Measurements from ENCODE around the gene IFTAP. TPM values are rescaled to one million over a fixed set of nuclear protein-coding genes. Genes with fewer than 3 reads are reported as not detected.

Gene IFTAP
- total and polyA plus RNA-seq, 2 of the 13 experiments (the other 11 are each of a cell fraction or from before 2014, with no cell fraction given): 11.3 to 29.4 TPM

DNA sequence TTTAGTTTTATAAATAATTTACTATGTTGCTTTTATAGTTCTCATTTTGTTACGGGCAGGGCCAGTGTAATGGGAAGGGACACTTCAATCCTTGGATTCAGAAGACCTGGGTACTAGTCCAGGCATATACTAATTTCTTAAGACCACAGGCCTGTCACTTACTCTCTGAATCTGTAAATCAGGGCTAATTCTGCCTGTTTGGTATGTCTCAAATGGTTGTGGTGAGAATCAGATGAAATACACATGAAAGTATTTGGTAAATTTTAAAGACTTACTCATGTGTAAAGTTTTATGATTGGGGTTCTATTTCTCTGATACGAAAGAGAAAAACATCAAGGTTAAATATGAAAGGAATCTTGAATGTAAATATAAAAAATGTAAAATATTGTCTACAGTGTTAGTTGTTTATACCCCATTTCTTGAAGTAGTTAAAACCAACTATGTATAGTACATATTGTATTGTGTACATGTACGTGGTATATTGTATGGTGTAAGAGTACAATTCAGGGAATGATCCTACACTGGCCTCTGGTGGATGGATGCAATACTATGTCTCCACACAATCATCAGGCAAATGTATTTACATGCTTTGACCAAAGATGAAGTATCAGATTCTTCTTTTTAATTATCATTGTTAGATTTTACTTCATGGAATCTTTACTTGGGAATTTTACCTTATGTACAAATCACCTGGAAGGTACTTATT, 28.3 kb downstream of the IFTAP start (continued):
- no peak for TF ChIP-seq ZNF451 (CRISPR knock-in tag; IDR thresholded peaks at IDR 0.05)
- TF ChIP-seq, protein P1, sequence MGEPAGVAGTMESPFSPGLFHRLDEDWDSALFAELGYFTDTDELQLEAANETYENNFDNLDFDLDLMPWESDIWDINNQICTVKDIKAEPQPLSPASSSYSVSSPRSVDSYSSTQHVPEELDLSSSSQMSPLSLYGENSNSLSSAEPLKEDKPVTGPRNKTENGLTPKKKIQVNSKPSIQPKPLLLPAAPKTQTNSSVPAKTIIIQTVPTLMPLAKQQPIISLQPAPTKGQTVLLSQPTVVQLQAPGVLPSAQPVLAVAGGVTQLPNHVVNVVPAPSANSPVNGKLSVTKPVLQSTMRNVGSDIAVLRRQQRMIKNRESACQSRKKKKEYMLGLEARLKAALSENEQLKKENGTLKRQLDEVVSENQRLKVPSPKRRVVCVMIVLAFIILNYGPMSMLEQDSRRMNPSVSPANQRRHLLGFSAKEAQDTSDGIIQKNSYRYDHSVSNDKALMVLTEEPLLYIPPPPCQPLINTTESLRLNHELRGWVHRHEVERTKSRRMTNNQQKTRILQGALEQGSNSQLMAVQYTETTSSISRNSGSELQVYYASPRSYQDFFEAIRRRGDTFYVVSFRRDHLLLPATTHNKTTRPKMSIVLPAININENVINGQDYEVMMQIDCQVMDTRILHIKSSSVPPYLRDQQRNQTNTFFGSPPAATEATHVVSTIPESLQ (CRISPR knock-in tag; conservative IDR thresholded peaks at IDR 0.05): no peak
- no peak for TF ChIP-seq ZNF788 (CRISPR knock-in tag; IDR thresholded peaks at IDR 0.05; ENCODE audit: borderline replicate concordance)
- no peak for TF ChIP-seq HCFC1 (IDR thresholded peaks at IDR 0.05; ENCODE audit: low read depth, low read length)
- no peak for TF ChIP-seq KAT8 (CRISPR knock-in tag; IDR thresholded peaks at IDR 0.05)
- TF ChIP-seq, protein P2, sequence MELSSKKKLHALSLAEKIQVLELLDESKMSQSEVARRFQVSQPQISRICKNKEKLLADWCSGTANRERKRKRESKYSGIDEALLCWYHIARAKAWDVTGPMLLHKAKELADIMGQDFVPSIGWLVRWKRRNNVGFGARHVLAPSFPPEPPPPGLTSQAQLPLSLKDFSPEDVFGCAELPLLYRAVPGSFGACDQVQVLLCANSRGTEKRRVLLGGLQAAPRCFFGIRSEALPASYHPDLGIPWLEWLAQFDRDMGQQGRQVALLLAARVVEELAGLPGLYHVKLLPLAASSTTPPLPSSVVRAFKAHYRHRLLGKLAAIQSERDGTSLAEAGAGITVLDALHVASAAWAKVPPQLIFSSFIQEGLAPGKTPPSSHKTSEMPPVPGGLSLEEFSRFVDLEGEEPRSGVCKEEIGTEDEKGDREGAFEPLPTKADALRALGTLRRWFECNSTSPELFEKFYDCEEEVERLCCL (CRISPR knock-in tag; IDR thresholded peaks at IDR 0.05; ENCODE audit: borderline replicate concordance): no peak
- no peak for TF ChIP-seq SIN3B (IDR thresholded peaks at IDR 0.05; ENCODE audit: low read length)
- no peak for TF ChIP-seq ZBTB21 (CRISPR knock-in tag; IDR thresholded peaks at IDR 0.05)
- peak; percentile 27; the same call in 1 of the 2 replicates for TF ChIP-seq RAD21 (CRISPR knock-in tag; IDR thresholded peaks at IDR 0.05)
- no peak for TF ChIP-seq MAZ (IDR thresholded peaks at IDR 0.05; ENCODE audit: borderline replicate concordance, low read depth, low read length)
- TF ChIP-seq MAZ (CRISPR knock-in tag; IDR thresholded peaks at IDR 0.05; ENCODE audit: low read depth): no peak
- TF ChIP-seq ZNF7 (CRISPR knock-in tag; IDR thresholded peaks at IDR 0.05): no peak
- TF ChIP-seq, protein P3, sequence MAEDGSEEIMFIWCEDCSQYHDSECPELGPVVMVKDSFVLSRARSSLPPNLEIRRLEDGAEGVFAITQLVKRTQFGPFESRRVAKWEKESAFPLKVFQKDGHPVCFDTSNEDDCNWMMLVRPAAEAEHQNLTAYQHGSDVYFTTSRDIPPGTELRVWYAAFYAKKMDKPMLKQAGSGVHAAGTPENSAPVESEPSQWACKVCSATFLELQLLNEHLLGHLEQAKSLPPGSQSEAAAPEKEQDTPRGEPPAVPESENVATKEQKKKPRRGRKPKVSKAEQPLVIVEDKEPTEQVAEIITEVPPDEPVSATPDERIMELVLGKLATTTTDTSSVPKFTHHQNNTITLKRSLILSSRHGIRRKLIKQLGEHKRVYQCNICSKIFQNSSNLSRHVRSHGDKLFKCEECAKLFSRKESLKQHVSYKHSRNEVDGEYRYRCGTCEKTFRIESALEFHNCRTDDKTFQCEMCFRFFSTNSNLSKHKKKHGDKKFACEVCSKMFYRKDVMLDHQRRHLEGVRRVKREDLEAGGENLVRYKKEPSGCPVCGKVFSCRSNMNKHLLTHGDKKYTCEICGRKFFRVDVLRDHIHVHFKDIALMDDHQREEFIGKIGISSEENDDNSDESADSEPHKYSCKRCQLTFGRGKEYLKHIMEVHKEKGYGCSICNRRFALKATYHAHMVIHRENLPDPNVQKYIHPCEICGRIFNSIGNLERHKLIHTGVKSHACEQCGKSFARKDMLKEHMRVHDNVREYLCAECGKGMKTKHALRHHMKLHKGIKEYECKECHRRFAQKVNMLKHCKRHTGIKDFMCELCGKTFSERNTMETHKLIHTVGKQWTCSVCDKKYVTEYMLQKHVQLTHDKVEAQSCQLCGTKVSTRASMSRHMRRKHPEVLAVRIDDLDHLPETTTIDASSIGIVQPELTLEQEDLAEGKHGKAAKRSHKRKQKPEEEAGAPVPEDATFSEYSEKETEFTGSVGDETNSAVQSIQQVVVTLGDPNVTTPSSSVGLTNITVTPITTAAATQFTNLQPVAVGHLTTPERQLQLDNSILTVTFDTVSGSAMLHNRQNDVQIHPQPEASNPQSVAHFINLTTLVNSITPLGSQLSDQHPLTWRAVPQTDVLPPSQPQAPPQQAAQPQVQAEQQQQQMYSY (CRISPR knock-in tag; IDR thresholded peaks at IDR 0.05): no peak
- no peak for TF ChIP-seq KLF13 (CRISPR knock-in tag; IDR thresholded peaks at IDR 0.05)
- peak; percentile 69 for TF ChIP-seq STAG1 (CRISPR knock-in tag; IDR thresholded peaks at IDR 0.05)
- TF ChIP-seq, protein P4, sequence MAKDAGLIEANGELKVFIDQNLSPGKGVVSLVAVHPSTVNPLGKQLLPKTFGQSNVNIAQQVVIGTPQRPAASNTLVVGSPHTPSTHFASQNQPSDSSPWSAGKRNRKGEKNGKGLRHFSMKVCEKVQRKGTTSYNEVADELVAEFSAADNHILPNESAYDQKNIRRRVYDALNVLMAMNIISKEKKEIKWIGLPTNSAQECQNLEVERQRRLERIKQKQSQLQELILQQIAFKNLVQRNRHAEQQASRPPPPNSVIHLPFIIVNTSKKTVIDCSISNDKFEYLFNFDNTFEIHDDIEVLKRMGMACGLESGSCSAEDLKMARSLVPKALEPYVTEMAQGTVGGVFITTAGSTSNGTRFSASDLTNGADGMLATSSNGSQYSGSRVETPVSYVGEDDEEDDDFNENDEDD (CRISPR knock-in tag; IDR thresholded peaks at IDR 0.05; ENCODE audit: borderline replicate concordance): no peak

Measured in HepG2 (cell line).